CD4-positive, CD25-positive, alpha-beta regulatory T cell (primary cell): ENCODE measurements around the gene SNX12. TPM values are rescaled to one million over a fixed set of nuclear protein-coding genes. Genes with fewer than 3 reads are reported as not detected.

ENCODE experiments used
- ATAC-seq, 2 donors: fragments of 150-1000 bp; cut with Tn5 transposase; one replicate each; pipeline ENCODE4 v1.10.0; 2021; ENCODE audit warnings: low read depth in 2 of 2, moderate number of reproducible peaks in 2 of 2, moderate library complexity in 1 of 2
- DNase-seq, 3 donors: peaks; one replicate each; pipeline versions ENCODE4 v3.0.0 to v3.0.0-alpha.2; 2012 to 2022; ENCODE audit warnings: mixed read lengths in 1 of 3
- H3K27ac ChIP-seq: one replicate; pipeline ENCODE4 v1.7.0; 2013; ENCODE audit warnings: mild to moderate bottlenecking, low read length; ENCODE audit not compliant: insufficient read depth, poor library complexity, severe bottlenecking
- H3K27me3 ChIP-seq: one replicate; pipeline ENCODE4 v1.7.0; 2013; ENCODE audit warnings: low read length; ENCODE audit not compliant: control insufficient read depth, insufficient read depth
- H3K36me3 ChIP-seq: one replicate; pipeline ENCODE4 v1.7.0; 2013; ENCODE audit warnings: mild to moderate bottlenecking, low read length, moderate library complexity; ENCODE audit not compliant: control insufficient read depth, insufficient read depth
- H3K4me1 ChIP-seq: 2 replicates; pipeline ENCODE4 v1.7.0; 2013; ENCODE audit warnings: mild to moderate bottlenecking, low read length; ENCODE audit not compliant: insufficient read depth, control insufficient read depth, poor library complexity, severe bottlenecking
- H3K4me3 ChIP-seq: one replicate; pipeline ENCODE4 v1.7.0; 2013; ENCODE audit warnings: low read depth, mild to moderate bottlenecking, low read length, moderate library complexity
- H3K9me3 ChIP-seq, 2 experiments: 1 replicate in 1 of 2; 2 replicates in 1 of 2; pipeline ENCODE4 v1.7.0; 2013; ENCODE audit warnings: low read length in 2 of 2, mild to moderate bottlenecking in 1 of 2, moderate library complexity in 1 of 2; ENCODE audit not compliant: control insufficient read depth in 2 of 2
- H3K27ac Mint-ChIP-seq, 3 donors: one replicate each; pipeline ENCODE4 v1.8.0; 2020 to 2022; ENCODE audit warnings: mild to moderate bottlenecking in 3 of 3, mixed read lengths in 3 of 3, moderate library complexity in 2 of 3
- H3K27me3 Mint-ChIP-seq: one replicate; pipeline ENCODE4 v1.8.0; 2022; ENCODE audit warnings: mild to moderate bottlenecking, mixed read lengths
- H3K36me3 Mint-ChIP-seq: one replicate; pipeline ENCODE4 v1.8.0; 2020; ENCODE audit warnings: mixed read lengths
- H3K4me1 Mint-ChIP-seq, 4 donors: one replicate each; pipeline ENCODE4 v1.8.0; 2020 to 2022; ENCODE audit warnings: mixed read lengths in 4 of 4, mild to moderate bottlenecking in 1 of 4
- H3K4me3 Mint-ChIP-seq, 4 donors: one replicate each; pipeline ENCODE4 v1.8.0; 2020 to 2022; ENCODE audit warnings: mild to moderate bottlenecking in 4 of 4, mixed read lengths in 4 of 4, moderate library complexity in 3 of 4
- H3K9me3 Mint-ChIP-seq, 7 donors: one replicate each; pipeline ENCODE4 v1.8.0; 2020 to 2022; ENCODE audit warnings: mixed read lengths in 7 of 7, mild to moderate bottlenecking in 3 of 7, moderate library complexity in 2 of 7
- polyA plus RNA-seq, 4 donors: library from polyadenylated mRNA; unstranded; fragments of 300-500 nt; fragmentation: Illumina TruSeq; gene quantifications; one replicate each; pipeline ENCODE4 v1.2.3, GENCODE V29; 2021
- total RNA-seq: library from RNA; stranded (reverse); gene quantifications from one replicate; pipeline ENCODE4 v1.2.3, GENCODE V29; 2022

SNX12 gene
- total and polyA plus RNA-seq, 5 donors from 2014 or later: 4.0 to 29.5 (median 7.3) TPM

DNA sequence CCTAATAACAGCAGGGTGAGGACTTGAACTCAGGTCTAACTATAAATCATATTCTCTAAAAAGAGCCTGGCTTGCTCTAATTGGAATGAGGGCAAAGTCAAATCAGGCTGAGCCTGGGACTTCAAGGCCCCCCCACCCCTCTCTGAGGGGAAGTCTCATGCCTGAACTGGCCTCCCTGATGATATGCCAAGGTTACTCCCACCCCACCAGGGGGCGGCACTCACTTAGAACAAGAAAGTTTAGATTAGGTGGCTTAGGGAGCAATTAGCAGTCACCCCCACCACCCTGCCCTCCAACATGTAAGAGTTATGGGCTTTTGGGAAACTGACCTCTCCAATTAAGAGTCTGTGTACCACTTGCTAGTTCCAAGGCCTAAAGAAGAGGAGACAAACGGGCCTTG is 30.2 kb upstream of the SNX12 start:
- Histone ChIP-seq H3K27ac (peak overlapping the region; percentile 41), H3K9me3 (no peaks in the 10 kb centered on the region), H3K4me1 (peaks cover 52% of the 10 kb centered on the region), H3K4me3 (peak overlapping the region; percentile 51), H3K36me3 (no peaks in the 10 kb centered on the region), H3K27me3 (no peaks in the 10 kb centered on the region)
- DNase-seq (peak; percentile 73 to 86 (median 81)), ATAC-seq (peak; percentile 40 to 42)
- Mint-ChIP-seq H3K4me1 (peaks cover 7 to 78% (median 40%) of the 10 kb centered on the region in 4 donors), H3K36me3 (peaks cover 4% of the 10 kb centered on the region), H3K4me3 (peak overlapping the region; percentile 61 to 92 (median 76)), H3K9me3 (peaks cover 0 to 2% (median 0%) of the 10 kb centered on the region in 7 donors), H3K27ac (peak overlapping the region in 2 of 3 donors; percentile 77 to 82), H3K27me3 (no peaks in the 10 kb centered on the region)

- ATAC-seq: no peak
Measured at GRCh38 chrX:71096760-71097032, 28.6 kb upstream of the SNX12 start.

GRCh38 chrX:71095981-71096759 is 28.0 kb upstream of the SNX12 start:
- H3K36me3 ChIP-seq: no peaks in the 10 kb centered on the region
- peaks cover 35% of the 10 kb centered on the region for H3K4me1 ChIP-seq
- peak overlapping the region; percentile 89 for H3K4me3 ChIP-seq
- Mint-ChIP-seq H3K9me3 (peaks cover 0 to 2% (median 0%) of the 10 kb centered on the region in 7 donors), H3K27ac (peak overlapping the region in 2 of 3 donors; percentile 89 to 97), H3K4me1 (peaks cover 7 to 57% (median 25%) of the 10 kb centered on the region in 4 donors), H3K36me3 (peaks cover 4% of the 10 kb centered on the region), H3K4me3 (peak overlapping the region; percentile 91 to 96 (median 93)), H3K27me3 (no peaks in the 10 kb centered on the region)
- peak overlapping the region; percentile 80 for H3K27ac ChIP-seq
- DNase-seq (peak in 2 of 3 donors; percentile 65 to 70), ATAC-seq (peak; percentile 37 to 38)
- no peaks in the 10 kb centered on the region for H3K27me3 ChIP-seq
- no peaks in the 10 kb centered on the region for H3K9me3 ChIP-seq

More at GRCh38 chrX:71096760-71097032, 28.6 kb upstream of the SNX12 start:
- Mint-ChIP-seq H3K27me3 (no peaks in the 10 kb centered on the region), H3K9me3 (peaks cover 0 to 2% (median 0%) of the 10 kb centered on the region in 7 donors), H3K36me3 (peaks cover 4% of the 10 kb centered on the region), H3K27ac (peak overlapping the region in 2 of 3 donors; percentile 82 to 97), H3K4me1 (peaks cover 7 to 62% (median 30%) of the 10 kb centered on the region in 4 donors), H3K4me3 (peak overlapping the region; percentile 76 to 96 (median 93))
- H3K27ac ChIP-seq: peak overlapping the region; percentile 80
- H3K4me3 ChIP-seq: peak overlapping the region; percentile 44
- no peaks in the 10 kb centered on the region for H3K27me3 ChIP-seq
- peaks cover 36% of the 10 kb centered on the region for H3K4me1 ChIP-seq
- no peaks in the 10 kb centered on the region for H3K9me3 ChIP-seq
- no peak for DNase-seq
- H3K36me3 ChIP-seq: no peaks in the 10 kb centered on the region

- ATAC-seq: peak; percentile 88 to 91
- no peaks in the 10 kb centered on the region for H3K36me3 ChIP-seq
- Mint-ChIP-seq H3K27me3 (no peaks in the 10 kb centered on the region), H3K36me3 (peaks cover 4% of the 10 kb centered on the region), H3K4me1 (peaks cover 7 to 51% (median 21%) of the 10 kb centered on the region in 4 donors), H3K27ac (peak within 1 kb of the TSS; percentile 82 to 97 (median 89)), H3K9me3 (peaks cover 0 to 2% (median 0%) of the 10 kb centered on the region in 7 donors), H3K4me3 (peak within 1 kb of the TSS; percentile 91 to 96 (median 93))
- peak; percentile 86 to 92 (median 88) for DNase-seq
- no peaks in the 10 kb centered on the region for H3K9me3 ChIP-seq
- peak within 1 kb of the TSS; percentile 80 for H3K27ac ChIP-seq
- H3K27me3 ChIP-seq: no peaks in the 10 kb centered on the region
- peak within 1 kb of the TSS; percentile 89 for H3K4me3 ChIP-seq
- H3K4me1 ChIP-seq: peaks cover 32% of the 10 kb centered on the region
Measured at GRCh38 chrX:71095555-71095980, 27.4 kb upstream of the SNX12 start, which contains the start of gene FOXO4. Gene FOXO4, plus strand, starts transcription at chrX:71095851. Its CDS starts 678 bp downstream, at chrX:71096529.

DNA sequence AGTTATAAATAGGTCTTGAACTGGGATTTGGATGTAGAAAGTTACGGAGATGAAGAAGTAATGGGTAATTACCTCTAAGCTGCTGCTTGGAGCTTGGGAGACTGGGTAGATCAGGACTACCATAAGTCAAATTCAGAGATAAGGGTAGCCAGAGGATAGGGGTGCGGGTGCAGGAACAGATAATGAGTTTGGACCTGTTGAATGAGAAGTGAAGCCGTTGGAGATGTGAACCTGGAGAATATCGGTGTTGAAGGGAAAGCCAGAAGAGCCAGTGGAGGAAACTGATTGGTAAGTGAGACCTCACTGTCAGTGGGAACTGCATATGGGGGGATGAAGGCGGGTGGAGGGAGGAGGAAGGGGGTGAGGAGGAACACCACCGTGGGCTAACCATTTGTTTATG is 26.9 kb upstream of the SNX12 start:
- Histone ChIP-seq H3K4me1 (peaks cover 32% of the 10 kb centered on the region), H3K9me3 (no peaks in the 10 kb centered on the region), H3K36me3 (no peaks in the 10 kb centered on the region), H3K4me3 (peak overlapping the region; percentile 77), H3K27me3 (no peaks in the 10 kb centered on the region), H3K27ac (no peak overlapping the region)
- Mint-ChIP-seq H3K4me3 (peak overlapping the region; percentile 91 to 96 (median 93)), H3K36me3 (peaks cover 4% of the 10 kb centered on the region), H3K4me1 (peaks cover 7 to 48% (median 20%) of the 10 kb centered on the region in 4 donors), H3K27me3 (no peaks in the 10 kb centered on the region), H3K9me3 (peaks cover 0 to 2% (median 0%) of the 10 kb centered on the region in 7 donors), H3K27ac (peak overlapping the region; percentile 80 to 97 (median 89))
- ATAC-seq: no peak
- DNase-seq: no peak

- H3K9me3 ChIP-seq: no peaks in the 10 kb centered on the region
- Mint-ChIP-seq H3K4me1 (peaks cover 0 to 16% (median 6%) of the 10 kb centered on the region in 4 donors), H3K4me3 (no peak overlapping the region), H3K27me3 (no peaks in the 10 kb centered on the region), H3K27ac (no peak overlapping the region), H3K9me3 (peaks cover 0 to 2% (median 0%) of the 10 kb centered on the region in 7 donors), H3K36me3 (no peaks in the 10 kb centered on the region)
- DNase-seq (no peak), ATAC-seq (no peak)
- no peaks in the 10 kb centered on the region for H3K27me3 ChIP-seq
- no peak overlapping the region for H3K27ac ChIP-seq
- no peaks in the 10 kb centered on the region for H3K36me3 ChIP-seq
- H3K4me3 ChIP-seq: no peak overlapping the region
- H3K4me1 ChIP-seq: peaks cover under 1% of the 10 kb centered on the region
Measured at GRCh38 chrX:71091263-71091662, 23.1 kb upstream of the SNX12 start.

- H3K27me3 ChIP-seq: no peaks in the 10 kb centered on the region
- H3K4me1 ChIP-seq: peaks cover 3% of the 10 kb centered on the region
- H3K36me3 Mint-ChIP-seq: no peaks in the 10 kb centered on the region
- no peaks in the 10 kb centered on the region for H3K9me3 ChIP-seq
- no peak for DNase-seq
- H3K27ac ChIP-seq: no peak overlapping the region
- peaks cover 0 to 8% (median 0%) of the 10 kb centered on the region in 4 donors for H3K4me1 Mint-ChIP-seq
- H3K27ac Mint-ChIP-seq: peak overlapping the region in 1 of 3 donors; percentile 52
- no peak overlapping the region for H3K4me3 ChIP-seq
- H3K9me3 Mint-ChIP-seq: no peaks in the 10 kb centered on the region
- no peak for ATAC-seq
- no peaks in the 10 kb centered on the region for H3K27me3 Mint-ChIP-seq
- H3K4me3 Mint-ChIP-seq: no peak overlapping the region
- H3K36me3 ChIP-seq: no peaks in the 10 kb centered on the region
Measured at GRCh38 chrX:71085900-71086299, 17.8 kb upstream of the SNX12 start.
